Epithelial cell of esophagus (primary cell): ENCODE measurements around the gene PCDHAC2.

Experiments used
- DNase-seq: peaks from one replicate; pipeline ENCODE4 v3.0.0; 2010; ENCODE audit warnings: low read depth
- H3K4me3 ChIP-seq: 2 replicates; pipeline ENCODE4 v1.5.1; 2011; ENCODE audit warnings: mild to moderate bottlenecking, low read length, control low read depth
- TF ChIP-seq, protein P1 (sequence below): IDR thresholded peaks from 2 replicates; pipeline ENCODE4 v1.5.1; 2011; ENCODE audit warnings: low read depth, mild to moderate bottlenecking, low read length, control low read depth, inconsistent platforms; ENCODE audit not compliant: insufficient read depth; ENCODE audit errors: missing control alignments

PCDHAC2 gene, protein sequence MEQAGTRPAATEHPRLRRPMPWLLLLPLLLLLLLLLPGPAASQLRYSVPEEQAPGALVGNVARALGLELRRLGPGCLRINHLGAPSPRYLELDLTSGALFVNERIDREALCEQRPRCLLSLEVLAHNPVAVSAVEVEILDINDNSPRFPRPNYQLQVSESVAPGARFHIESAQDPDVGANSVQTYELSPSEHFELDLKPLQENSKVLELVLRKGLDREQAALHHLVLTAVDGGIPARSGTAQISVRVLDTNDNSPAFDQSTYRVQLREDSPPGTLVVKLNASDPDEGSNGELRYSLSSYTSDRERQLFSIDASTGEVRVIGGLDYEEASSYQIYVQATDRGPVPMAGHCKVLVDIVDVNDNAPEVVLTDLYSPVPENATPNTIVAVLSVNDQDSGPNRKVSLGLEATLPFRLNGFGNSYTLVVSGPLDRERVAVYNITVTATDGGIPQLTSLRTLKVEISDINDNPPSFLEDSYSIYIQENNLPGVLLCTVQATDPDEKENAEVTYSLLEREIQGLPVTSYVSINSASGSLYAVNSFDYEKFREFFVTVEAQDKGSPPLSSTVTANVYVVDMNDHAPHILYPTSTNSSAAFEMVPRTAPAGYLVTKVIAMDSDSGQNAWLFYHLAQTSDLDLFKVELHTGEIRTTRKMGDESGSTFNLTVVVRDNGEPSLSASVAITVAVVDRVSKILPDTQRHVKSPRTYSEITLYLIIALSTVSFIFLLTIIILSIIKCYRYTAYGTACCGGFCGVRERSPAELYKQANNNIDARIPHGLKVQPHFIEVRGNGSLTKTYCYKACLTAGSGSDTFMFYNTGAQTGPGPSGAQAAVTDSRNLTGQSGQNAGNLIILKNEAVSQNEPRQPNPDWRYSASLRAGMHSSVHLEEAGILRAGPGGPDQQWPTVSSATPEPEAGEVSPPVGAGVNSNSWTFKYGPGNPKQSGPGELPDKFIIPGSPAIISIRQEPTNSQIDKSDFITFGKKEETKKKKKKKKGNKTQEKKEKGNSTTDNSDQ

DNA sequence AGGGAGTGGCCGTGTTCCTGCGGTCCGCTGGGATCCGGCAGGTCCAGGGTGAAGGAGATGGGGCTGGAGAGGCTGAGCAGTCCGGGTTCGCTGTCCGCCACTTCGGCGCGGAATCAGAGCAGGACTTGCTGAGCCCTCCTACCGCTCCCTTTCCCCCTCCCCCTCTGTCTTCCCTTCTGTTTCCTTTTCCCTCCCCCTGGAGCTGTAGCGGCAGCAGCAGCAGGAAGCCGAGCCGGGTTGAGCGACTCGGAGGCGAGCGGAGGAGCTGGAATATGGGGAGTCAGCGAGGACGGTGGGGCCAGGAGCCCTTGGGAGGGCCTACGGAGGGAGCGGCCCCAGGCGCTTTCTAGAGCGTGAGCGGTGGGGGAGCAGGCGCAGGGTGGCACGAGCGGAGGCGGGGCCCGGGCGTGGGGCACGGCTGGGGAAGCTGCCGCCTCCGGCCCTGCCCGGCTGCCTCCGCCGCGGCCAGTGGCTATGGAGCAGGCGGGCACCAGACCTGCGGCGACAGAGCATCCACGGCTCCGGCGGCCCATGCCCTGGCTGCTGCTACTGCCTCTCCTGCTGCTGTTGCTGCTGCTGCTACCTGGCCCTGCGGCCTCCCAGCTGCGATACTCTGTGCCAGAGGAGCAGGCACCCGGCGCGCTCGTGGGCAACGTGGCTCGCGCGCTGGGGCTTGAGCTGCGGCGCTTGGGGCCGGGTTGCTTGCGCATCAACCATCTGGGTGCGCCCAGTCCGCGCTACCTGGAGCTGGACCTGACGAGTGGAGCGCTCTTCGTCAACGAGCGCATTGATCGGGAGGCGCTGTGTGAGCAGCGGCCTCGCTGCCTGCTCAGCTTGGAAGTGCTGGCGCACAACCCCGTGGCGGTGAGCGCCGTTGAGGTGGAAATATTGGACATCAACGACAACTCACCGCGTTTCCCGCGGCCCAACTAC is at the start of gene PCDHAC2:
TSS of gene PCDHAC2 (plus strand) at position 184 of the 933 bp plus-strand sequence. CDS start at position 475, 291 bp downstream.
- H3K4me3 ChIP-seq, result peak within 1 kb of the TSS; percentile 37
- TF ChIP-seq, protein P1, sequence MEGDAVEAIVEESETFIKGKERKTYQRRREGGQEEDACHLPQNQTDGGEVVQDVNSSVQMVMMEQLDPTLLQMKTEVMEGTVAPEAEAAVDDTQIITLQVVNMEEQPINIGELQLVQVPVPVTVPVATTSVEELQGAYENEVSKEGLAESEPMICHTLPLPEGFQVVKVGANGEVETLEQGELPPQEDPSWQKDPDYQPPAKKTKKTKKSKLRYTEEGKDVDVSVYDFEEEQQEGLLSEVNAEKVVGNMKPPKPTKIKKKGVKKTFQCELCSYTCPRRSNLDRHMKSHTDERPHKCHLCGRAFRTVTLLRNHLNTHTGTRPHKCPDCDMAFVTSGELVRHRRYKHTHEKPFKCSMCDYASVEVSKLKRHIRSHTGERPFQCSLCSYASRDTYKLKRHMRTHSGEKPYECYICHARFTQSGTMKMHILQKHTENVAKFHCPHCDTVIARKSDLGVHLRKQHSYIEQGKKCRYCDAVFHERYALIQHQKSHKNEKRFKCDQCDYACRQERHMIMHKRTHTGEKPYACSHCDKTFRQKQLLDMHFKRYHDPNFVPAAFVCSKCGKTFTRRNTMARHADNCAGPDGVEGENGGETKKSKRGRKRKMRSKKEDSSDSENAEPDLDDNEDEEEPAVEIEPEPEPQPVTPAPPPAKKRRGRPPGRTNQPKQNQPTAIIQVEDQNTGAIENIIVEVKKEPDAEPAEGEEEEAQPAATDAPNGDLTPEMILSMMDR, result no peak
- DNase-seq, result peak; percentile 48

DNA sequence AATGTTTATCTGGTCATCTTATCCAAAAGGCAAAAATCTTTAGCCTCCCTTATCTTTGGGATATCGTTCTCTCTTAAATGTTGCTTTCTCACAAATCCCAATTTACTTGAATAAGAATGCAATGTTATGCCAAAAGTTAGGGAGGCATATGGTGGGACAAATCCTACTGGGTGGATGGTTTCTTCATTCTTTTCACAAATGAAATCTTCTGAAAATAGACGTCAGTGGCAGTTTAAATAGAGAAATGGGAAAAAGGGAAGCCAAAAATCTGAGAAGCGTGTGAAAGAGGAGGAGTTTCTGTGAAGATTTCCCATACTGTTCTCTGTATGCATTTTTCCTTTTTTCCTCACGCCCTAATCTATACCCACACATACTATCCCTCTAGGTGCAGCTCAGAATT is 42.7 kb upstream of the PCDHAC2 start:
- TF ChIP-seq, protein P1, result no peak
- no peak for DNase-seq
- H3K4me3 ChIP-seq, result no peak overlapping the region

GRCh38 chr5:140925806-140926442 is 40.4 kb upstream of the PCDHAC2 start, which contains the start of gene PCDHAC1:
TSS of gene PCDHAC1 (plus strand) at chr5:140926299. CDS start at chr5:140926893, 594 bp downstream.
- TF ChIP-seq, protein P1, result no peak
- H3K4me3 ChIP-seq, result peak within 1 kb of the TSS; percentile 33
- no peak for DNase-seq

DNA sequence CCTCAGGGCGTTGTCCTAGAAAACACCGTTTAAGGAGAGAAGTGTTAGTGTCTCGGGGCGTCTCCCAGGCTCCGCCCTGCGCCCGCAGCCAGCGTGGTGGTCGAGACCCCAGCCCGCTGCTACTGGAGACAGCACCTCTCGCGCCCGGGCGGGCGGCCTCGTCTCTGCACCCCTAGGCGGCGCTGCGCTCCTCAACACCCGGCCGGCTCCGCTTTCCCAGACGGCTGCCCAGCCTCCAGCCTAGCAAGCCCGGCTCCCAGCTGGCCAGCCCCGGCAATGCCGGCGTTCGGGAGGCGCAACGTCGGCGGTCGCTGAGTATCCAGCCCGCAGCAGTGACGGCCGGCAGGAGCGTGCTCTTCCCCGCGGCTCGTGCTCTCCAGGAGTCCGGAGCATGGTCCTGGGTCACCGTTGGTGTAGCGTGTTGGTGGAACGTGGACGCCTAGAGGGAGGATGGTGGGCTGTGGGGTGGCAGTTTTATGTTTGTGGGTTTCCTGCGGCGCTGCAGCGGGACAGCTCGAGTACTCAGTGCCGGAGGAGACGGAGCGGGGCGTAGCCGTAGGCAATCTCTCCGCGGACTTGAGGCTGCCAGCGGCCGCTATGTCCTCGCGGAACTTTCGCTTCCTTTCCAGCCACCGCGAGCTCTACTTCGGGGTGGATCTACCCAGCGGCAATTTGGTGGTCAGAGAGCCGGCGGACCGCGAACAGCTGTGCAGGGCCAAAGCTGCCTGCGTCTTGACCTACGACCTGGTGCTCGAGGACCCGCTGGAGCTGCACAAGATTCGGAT is 39.6 kb upstream of the PCDHAC2 start:
- peak overlapping the region; percentile 33 for H3K4me3 ChIP-seq
- peak; percentile 67 for DNase-seq

GRCh38 chr5:140927228-140927573 is 39.1 kb upstream of the PCDHAC2 start:
- DNase-seq, result peak; percentile 3
- peak overlapping the region; percentile 33 for H3K4me3 ChIP-seq
- TF ChIP-seq, protein P1, result no peak

More for the DNA sequence above, 39.6 kb upstream of the PCDHAC2 start:
- TF ChIP-seq, protein P1, result peak; percentile 50
